ENCODE measurements around the gene RB1.
"Not testable (repeated sequence)": the region's sequence is repeated elsewhere in the genome, so short reads cannot be mapped to it uniquely, and the experiment has no call there.

Gene RB1

GRCh38 chr13:48411841-48412531 lies 108.4 kb downstream of the RB1 start:
- DNase-seq: peak; percentile 31

- peak; percentile 49 for DNase-seq
These were observed 109.4 kb downstream of the RB1 start, which contains the start of gene LPAR6 for GRCh38 chr13:48412881-48413351. Gene LPAR6 (minus strand): TSS chr13:48413113. CDS start chr13:48412423, 690 bp downstream.

- no peak for DNase-seq
These were observed 111.0 kb downstream of the RB1 start for GRCh38 chr13:48414501-48414900.

GRCh38 chr13:48415516-48415915 lies 112.0 kb downstream of the RB1 start:
- no peak for DNase-seq

- DNase-seq: not testable (repeated sequence)
These were observed 118.5 kb downstream of the RB1 start for GRCh38 chr13:48422003-48422402.

GRCh38 chr13:48424212-48424611 lies 120.7 kb downstream of the RB1 start:
- DNase-seq: no peak

GRCh38 chr13:48426052-48426451 lies 122.5 kb downstream of the RB1 start:
- no peak for DNase-seq

- not testable (repeated sequence) for DNase-seq
These were observed 123.3 kb downstream of the RB1 start for GRCh38 chr13:48426755-48427298.

GRCh38 chr13:48429036-48429435 lies 125.5 kb downstream of the RB1 start:
- DNase-seq: no peak

- DNase-seq: no peak
These were observed 126.3 kb downstream of the RB1 start for GRCh38 chr13:48429886-48430285.

- no peak for DNase-seq
These were observed 127.9 kb downstream of the RB1 start for GRCh38 chr13:48431431-48431830.

GRCh38 chr13:48431987-48432615 lies 128.6 kb downstream of the RB1 start:
- DNase-seq: no peak

- no peak for DNase-seq
These were observed 130.6 kb downstream of the RB1 start for GRCh38 chr13:48434200-48434599.

- DNase-seq: no peak
These were observed 133.2 kb downstream of the RB1 start for GRCh38 chr13:48436661-48437288.

- no peak for DNase-seq
These were observed 133.8 kb downstream of the RB1 start for GRCh38 chr13:48437371-48437770.

GRCh38 chr13:48443442-48444208 lies 140.1 kb downstream of the RB1 start:
- no peak for DNase-seq

- DNase-seq: no peak
These were observed 142.9 kb downstream of the RB1 start for GRCh38 chr13:48446464-48446863.

GRCh38 chr13:48448285-48448958 lies 144.9 kb downstream of the RB1 start:
- no peak for DNase-seq

- no peak for DNase-seq
These were observed 145.5 kb downstream of the RB1 start for GRCh38 chr13:48448959-48449614.

- DNase-seq: no peak
These were observed 146.1 kb downstream of the RB1 start for GRCh38 chr13:48449656-48450055.

GRCh38 chr13:48451196-48451595 lies 147.6 kb downstream of the RB1 start:
- DNase-seq: not testable (repeated sequence)

GRCh38 chr13:48456546-48456945 lies 153.0 kb downstream of the RB1 start:
- DNase-seq: no peak
